Neuronal stem cell (in vitro differentiated cells): Measurements from ENCODE around the gene DVL1.

Experiments
- DNase-seq: peaks from one replicate; pipeline ENCODE4 v3.0.0-alpha.2; 2013; ENCODE audit warnings: low spot score
- H2AFZ ChIP-seq: one replicate; pipeline ENCODE4 v1.6.1; 2013; ENCODE audit warnings: mild to moderate bottlenecking, low read length, inconsistent platforms
- H2AK5ac ChIP-seq: 2 replicates; pipeline ENCODE4 v1.6.1; 2013; ENCODE audit warnings: low read depth, mild to moderate bottlenecking, inconsistent platforms, low read length, moderate library complexity, mixed read lengths
- H2BK120ac ChIP-seq: 2 replicates; pipeline ENCODE4 v1.6.1; 2013; ENCODE audit warnings: low read depth, mild to moderate bottlenecking, inconsistent platforms, low read length, moderate library complexity, mixed read lengths
- H2BK12ac ChIP-seq: one replicate; pipeline ENCODE4 v1.6.1; 2013; ENCODE audit warnings: low read length, inconsistent platforms
- H2BK15ac ChIP-seq: 2 replicates; pipeline ENCODE4 v1.6.1; 2013; ENCODE audit warnings: mild to moderate bottlenecking, low read length, inconsistent platforms, mixed read lengths
- H2BK5ac ChIP-seq: one replicate; pipeline ENCODE4 v1.6.1; 2013; ENCODE audit warnings: inconsistent platforms, mild to moderate bottlenecking, low read length, moderate library complexity
- H3K14ac ChIP-seq: one replicate; pipeline ENCODE4 v1.6.1; 2013; ENCODE audit warnings: low read length, inconsistent platforms
- H3K18ac ChIP-seq: 2 replicates; pipeline ENCODE4 v1.6.1; 2013; ENCODE audit warnings: low read length, inconsistent platforms
- H3K23ac ChIP-seq: 2 replicates; pipeline ENCODE4 v1.6.1; 2013; ENCODE audit warnings: low read depth, mild to moderate bottlenecking, mixed read lengths, low read length, inconsistent platforms; ENCODE audit not compliant: poor library complexity
- H3K27ac ChIP-seq: replicated peaks from 3 replicates; pipeline ENCODE4 v1.5.1; 2013; ENCODE audit warnings: low read length, inconsistent platforms
- H3K27me3 ChIP-seq, 3 experiments: 2 replicates each; pipeline ENCODE4 v1.6.1; 2013; ENCODE audit warnings: low read length in 3 of 3, mild to moderate bottlenecking in 2 of 3, inconsistent platforms in 1 of 3, low read depth in 1 of 3, mixed read lengths in 1 of 3, moderate library complexity in 1 of 3; ENCODE audit not compliant: control insufficient read depth in 3 of 3, insufficient read depth in 3 of 3
- H3K36me3 ChIP-seq, 2 donors: replicated peaks in 1 of 2; 2 replicates each; pipeline ENCODE4 v1.6.1; 2013; ENCODE audit warnings: low read length in 2 of 2; ENCODE audit not compliant: control insufficient read depth in 2 of 2, insufficient read depth in 2 of 2
- H3K4ac ChIP-seq: 2 replicates; pipeline ENCODE4 v1.6.1; 2013; ENCODE audit warnings: inconsistent platforms, mild to moderate bottlenecking, low read length, moderate library complexity
- H3K4me1 ChIP-seq, 2 donors: 1 replicate in 1 of 2; 2 replicates in 1 of 2; pipeline ENCODE4 v1.6.1; 2013; ENCODE audit warnings: low read length in 2 of 2, low read depth in 1 of 2; ENCODE audit not compliant: control insufficient read depth in 2 of 2, insufficient read depth in 1 of 2
- H3K4me2 ChIP-seq: one replicate; pipeline ENCODE4 v1.6.1; 2013; ENCODE audit warnings: mild to moderate bottlenecking, low read length, inconsistent platforms; ENCODE audit not compliant: insufficient read depth, poor library complexity, severe bottlenecking
- H3K4me3 ChIP-seq, 2 donors: 2 replicates each; pipeline ENCODE4 v1.5.1; 2013; ENCODE audit warnings: low read length in 2 of 2, mild to moderate bottlenecking in 2 of 2, inconsistent platforms in 1 of 2, moderate library complexity in 1 of 2
- H3K79me1 ChIP-seq: one replicate; pipeline ENCODE4 v1.6.1; 2013; ENCODE audit warnings: low read depth, mild to moderate bottlenecking, inconsistent platforms, low read length, moderate library complexity
- H3K9ac ChIP-seq: one replicate; pipeline ENCODE4 v1.6.1; 2013; ENCODE audit warnings: mild to moderate bottlenecking, low read depth, low read length, inconsistent platforms; ENCODE audit not compliant: poor library complexity
- H3K9me3 ChIP-seq, 2 donors: replicated peaks in 1 of 2; 2 replicates each; pipeline versions ENCODE3 to v1.6.1; 2013; ENCODE audit warnings: low read length in 2 of 2, mild to moderate bottlenecking in 2 of 2, inconsistent platforms in 1 of 2, low read depth in 1 of 2, mixed read lengths in 1 of 2, moderate library complexity in 1 of 2; ENCODE audit not compliant: control insufficient read depth in 2 of 2, insufficient read depth in 1 of 2
- H4K8ac ChIP-seq: one replicate; pipeline ENCODE4 v1.6.1; 2013; ENCODE audit warnings: low read depth, mild to moderate bottlenecking, inconsistent platforms, low read length, moderate library complexity
- H4K91ac ChIP-seq: one replicate; pipeline ENCODE4 v1.6.1; 2013; ENCODE audit warnings: low read length, low read depth, mild to moderate bottlenecking, inconsistent platforms; ENCODE audit not compliant: poor library complexity
- WGBS, 2 donors: extraction: QIAGEN DNeasy Blood & Tissue Kit; methylation state at CpG; one replicate each; pipeline ENCODE4 v1.1.7; 2013; ENCODE audit warnings: missing lambda C conversion rate in 2 of 2, mixed read lengths in 1 of 2; ENCODE audit not compliant: insufficient read length in 2 of 2, insufficient replicate concordance in 1 of 2; ENCODE audit errors: extremely low coverage in 2 of 2; 5-methylcytosine and 5-hydroxymethylcytosine counted together

The DVL1 gene

DNA sequence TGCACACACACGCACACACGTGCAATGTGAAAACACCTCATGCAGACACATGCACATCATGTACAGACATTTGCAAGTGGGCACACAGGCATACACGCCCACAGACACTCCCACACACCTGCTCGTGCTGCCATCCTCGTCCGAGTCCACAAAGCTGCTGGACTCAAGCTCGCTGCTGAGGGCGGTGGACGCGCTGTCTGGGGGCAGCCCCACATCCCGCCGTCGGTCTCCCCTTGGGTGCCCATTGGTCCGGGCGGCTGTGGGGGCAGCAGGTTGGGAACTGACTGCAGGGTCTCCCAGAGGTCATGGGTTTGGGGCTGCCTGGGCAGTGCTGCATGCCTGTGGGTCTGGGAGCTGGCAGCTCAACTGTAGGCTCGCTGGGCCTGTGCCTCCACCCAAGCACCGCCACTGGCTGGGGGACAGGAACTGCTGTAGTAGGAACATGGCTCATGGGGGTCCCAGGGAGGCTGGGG lies 7.6 kb downstream of the DVL1 start:
- peak overlapping the region; percentile 53 for H3K9ac ChIP-seq
- no peak overlapping the region for H2BK15ac ChIP-seq
- WGBS, 2 donors = no CpG with 5 or more reads among the region's 17 CpGs

DNA sequence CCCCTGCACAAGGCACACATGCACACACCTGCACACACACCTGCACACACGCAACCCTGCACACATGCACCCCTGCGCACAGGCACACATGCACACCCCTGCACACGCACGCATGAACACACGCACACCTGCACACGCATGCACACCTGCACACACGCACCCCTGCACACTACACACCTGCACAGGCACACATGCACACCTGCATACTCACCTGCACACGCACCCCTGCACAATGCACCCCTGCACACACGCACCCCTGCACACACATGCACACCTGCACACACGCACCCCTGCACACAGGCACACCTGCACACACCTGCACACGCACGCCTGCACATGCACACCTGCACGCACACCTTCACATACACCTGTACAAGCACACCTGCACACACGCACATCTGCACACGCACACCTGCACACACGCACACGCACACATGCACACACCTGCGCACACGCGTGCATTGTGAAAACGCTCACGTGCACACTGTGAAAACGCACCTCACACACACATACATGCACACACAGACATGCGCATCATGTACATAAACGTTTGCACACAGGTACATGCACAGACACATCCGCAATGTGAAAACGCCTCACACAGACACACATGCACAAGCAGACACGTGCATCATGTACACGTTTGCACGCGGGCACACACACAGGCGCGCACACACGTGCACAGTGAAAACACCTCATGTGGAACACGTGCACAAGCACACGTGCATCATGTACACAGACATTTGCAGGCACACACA lies 8.2 kb downstream of the DVL1 start:
- Histone ChIP-seq H3K9me3 (peaks cover 0 to 9% of the 10 kb centered on the region in 2 donors), H3K4me3 (peak overlapping the region in 1 of 2 donors; percentile 59), H3K14ac (peak overlapping the region; percentile 78), H3K23ac (peak overlapping the region; percentile 75), H2AFZ (no peak overlapping the region), H3K18ac (peak overlapping the region; percentile 19), H2BK5ac (peak overlapping the region; percentile 39), H3K79me1 (peaks cover 23% of the 10 kb centered on the region), H3K27ac (no peak overlapping the region), H3K4me2 (no peak overlapping the region), H3K4me1 (peaks cover 0 to 3% of the 10 kb centered on the region in 2 donors), H2AK5ac (no peak overlapping the region), H4K91ac (peak overlapping the region; percentile 22), H2BK15ac (no peak overlapping the region), H3K36me3 (peaks cover 26 to 50% of the 10 kb centered on the region in 2 donors), H4K8ac (no peak overlapping the region), H3K27me3 (no peaks in the 10 kb centered on the region), H2BK120ac (no peak overlapping the region), H3K4ac (no peak overlapping the region), H3K9ac (peak overlapping the region; percentile 53), H2BK12ac (no peak overlapping the region)
- DNase-seq = no peak
- WGBS, 2 donors = no CpG with 5 or more reads among the region's 36 CpGs

More for the DNA sequence above, 7.6 kb downstream of the DVL1 start:
- Histone ChIP-seq H3K4me2 (no peak overlapping the region), H3K23ac (peak overlapping the region; percentile 75), H2AFZ (no peak overlapping the region), H3K14ac (no peak overlapping the region), H2BK120ac (no peak overlapping the region), H3K9me3 (peaks cover 0 to 9% of the 10 kb centered on the region in 2 donors), H3K18ac (no peak overlapping the region), H3K79me1 (peaks cover 28% of the 10 kb centered on the region), H2AK5ac (no peak overlapping the region), H3K4me1 (peaks cover 0 to 3% of the 10 kb centered on the region in 2 donors), H3K36me3 (peaks cover 26 to 49% of the 10 kb centered on the region in 2 donors), H4K8ac (no peak overlapping the region), H4K91ac (no peak overlapping the region), H3K27ac (no peak overlapping the region), H3K4ac (no peak overlapping the region), H2BK12ac (no peak overlapping the region), H2BK5ac (peak overlapping the region; percentile 39), H3K4me3 (no peak overlapping the region), H3K27me3 (no peaks in the 10 kb centered on the region)
- DNase-seq = no peak

DNA sequence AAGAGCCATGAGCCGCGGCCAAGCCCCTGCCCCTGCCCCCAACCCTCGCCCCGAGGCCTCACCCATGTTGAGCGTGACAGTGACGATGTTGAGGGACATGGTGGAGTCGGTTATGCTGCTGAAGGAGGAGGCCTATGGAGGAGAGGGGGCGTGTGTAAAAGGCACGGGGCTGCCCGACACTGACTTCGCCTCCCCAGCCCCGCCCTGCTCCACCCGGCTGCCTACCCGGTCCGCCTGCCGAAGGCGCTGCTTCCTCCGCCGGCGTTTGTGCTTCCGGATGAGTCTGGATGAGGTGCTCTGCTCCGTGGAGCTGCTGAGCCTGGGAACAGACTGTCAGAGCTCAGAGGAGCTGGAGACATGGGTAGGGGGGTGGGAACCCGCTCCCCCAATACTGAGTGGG lies 9.0 kb downstream of the DVL1 start:
- Histone ChIP-seq H4K91ac (peak overlapping the region; percentile 22), H2AK5ac (no peak overlapping the region), H2BK15ac (no peak overlapping the region), H3K4ac (no peak overlapping the region), H2BK5ac (no peak overlapping the region), H3K27ac (no peak overlapping the region), H2AFZ (no peak overlapping the region), H2BK12ac (no peak overlapping the region), H3K36me3 (peaks cover 27 to 52% of the 10 kb centered on the region in 2 donors), H3K79me1 (peaks cover 19% of the 10 kb centered on the region), H3K4me1 (peaks cover 0 to 3% of the 10 kb centered on the region in 2 donors), H3K27me3 (no peaks in the 10 kb centered on the region), H3K9me3 (peaks cover 0 to 9% of the 10 kb centered on the region in 2 donors), H2BK120ac (no peak overlapping the region), H3K4me3 (no peak overlapping the region), H3K23ac (no peak overlapping the region), H3K14ac (no peak overlapping the region), H3K9ac (peak overlapping the region; percentile 44), H4K8ac (no peak overlapping the region), H3K18ac (no peak overlapping the region), H3K4me2 (no peak overlapping the region)
- no peak for DNase-seq
- no CpG with 5 or more reads among the region's 23 CpGs for WGBS, 2 donors

DNA sequence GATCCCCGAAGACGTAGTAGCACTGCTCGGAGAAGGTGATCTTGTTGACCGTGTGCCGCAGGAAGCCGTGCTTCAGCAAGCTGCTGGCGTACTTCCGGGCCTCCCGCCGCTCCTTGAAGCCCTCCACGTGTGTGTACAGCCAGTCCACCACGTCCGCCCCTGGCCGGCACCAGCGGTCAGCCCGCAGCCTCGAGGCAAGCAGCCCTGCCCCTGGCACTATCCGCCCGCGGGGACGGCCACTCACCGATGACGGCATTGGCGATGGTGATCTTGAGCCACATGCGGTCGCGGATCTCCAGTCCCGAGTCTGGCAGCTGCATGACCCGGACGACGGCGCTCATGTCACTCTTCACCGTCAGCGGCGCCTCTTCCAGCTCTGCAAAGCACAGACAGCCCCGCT lies 10.9 kb downstream of the DVL1 start:
- Histone ChIP-seq H2AK5ac (no peak overlapping the region), H3K9me3 (peaks cover 0 to 9% of the 10 kb centered on the region in 2 donors), H3K18ac (no peak overlapping the region), H4K91ac (no peak overlapping the region), H3K23ac (peak overlapping the region; percentile 73), H2BK12ac (no peak overlapping the region), H3K79me1 (peaks cover 14% of the 10 kb centered on the region), H2BK120ac (no peak overlapping the region), H2AFZ (no peak overlapping the region), H3K4me2 (no peak overlapping the region), H3K9ac (no peak overlapping the region), H3K4ac (no peak overlapping the region), H3K36me3 (peaks cover 27 to 53% of the 10 kb centered on the region in 2 donors), H4K8ac (no peak overlapping the region), H3K4me3 (no peak overlapping the region), H3K27me3 (no peaks in the 10 kb centered on the region), H2BK5ac (no peak overlapping the region), H3K27ac (no peak overlapping the region), H3K14ac (no peak overlapping the region), H2BK15ac (no peak overlapping the region), H3K4me1 (peaks cover 0 to 3% of the 10 kb centered on the region in 2 donors)
- no CpG with 5 or more reads among the region's 36 CpGs for WGBS, 2 donors
- DNase-seq = no peak
